Duodenal mucosa (tissue), 2 donors: ENCODE results near the gene INPP5D.

Source experiments
- H3K27ac ChIP-seq: one replicate; pipeline ENCODE4 v1.7.0; 2013; ENCODE audit warnings: low read depth, low read length
- H3K27me3 ChIP-seq, 2 donors: one replicate each; pipeline ENCODE4 v1.7.0; 2013; ENCODE audit warnings: low read length in 2 of 2, control low read depth in 1 of 2; ENCODE audit not compliant: insufficient read depth in 2 of 2, control insufficient read depth in 1 of 2
- H3K36me3 ChIP-seq, 2 donors: one replicate each; pipeline ENCODE4 v1.7.0; 2013; ENCODE audit warnings: low read length in 2 of 2, control low read depth in 1 of 2; ENCODE audit not compliant: insufficient read depth in 2 of 2, control insufficient read depth in 1 of 2
- H3K4me1 ChIP-seq, 2 donors: one replicate each; pipeline ENCODE4 v1.7.0; 2013; ENCODE audit warnings: low read length in 2 of 2, control low read depth in 1 of 2; ENCODE audit not compliant: insufficient read depth in 2 of 2, control insufficient read depth in 1 of 2
- H3K4me3 ChIP-seq, 2 donors: one replicate each; pipeline ENCODE4 v1.7.0; 2013; ENCODE audit warnings: low read length in 2 of 2, low read depth in 1 of 2
- H3K9ac ChIP-seq, 2 donors: one replicate each; pipeline ENCODE4 v1.7.0; 2013; ENCODE audit warnings: low read length in 2 of 2, low read depth in 1 of 2
- H3K9me3 ChIP-seq, 2 donors: one replicate each; pipeline ENCODE4 v1.7.0; 2013; ENCODE audit warnings: low read length in 2 of 2, control low read depth in 1 of 2; ENCODE audit not compliant: control insufficient read depth in 1 of 2

The INPP5D gene

DNA sequence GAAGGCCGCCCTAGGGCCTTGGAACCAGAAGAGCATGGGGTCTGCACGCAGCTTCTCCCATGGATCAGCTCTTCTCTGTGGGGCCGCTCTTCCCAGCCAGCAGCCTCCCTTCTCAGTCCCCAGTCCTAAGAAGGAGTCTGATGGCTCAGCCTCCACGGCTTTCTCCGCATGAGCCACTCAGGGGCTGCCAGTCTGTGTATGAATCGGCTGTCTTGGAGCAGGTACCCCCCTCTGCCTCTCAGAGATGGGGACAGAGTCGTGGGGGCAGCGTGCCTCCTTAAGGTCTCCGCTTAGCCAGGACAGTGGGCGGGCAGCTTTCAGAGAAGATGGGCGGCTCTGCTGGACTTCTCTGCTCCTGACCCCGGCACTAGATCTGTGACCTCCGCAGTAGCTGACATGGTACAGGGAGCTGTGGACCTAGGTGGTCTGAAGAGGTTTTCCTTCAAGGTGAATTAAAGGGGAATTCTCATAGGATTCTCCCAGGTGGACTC, 21.6 kb downstream of the INPP5D start:
- H3K4me3 ChIP-seq, result no peak overlapping the region
- peak overlapping the region in 1 of 2 donors; percentile 18 for H3K9ac ChIP-seq
- peaks cover 42 to 54% of the 10 kb centered on the region in 2 donors for H3K4me1 ChIP-seq
- peak overlapping the region; percentile 1 for H3K27ac ChIP-seq
- no peaks in the 10 kb centered on the region for H3K36me3 ChIP-seq
- H3K9me3 ChIP-seq, result no peaks in the 10 kb centered on the region
- no peaks in the 10 kb centered on the region for H3K27me3 ChIP-seq

DNA sequence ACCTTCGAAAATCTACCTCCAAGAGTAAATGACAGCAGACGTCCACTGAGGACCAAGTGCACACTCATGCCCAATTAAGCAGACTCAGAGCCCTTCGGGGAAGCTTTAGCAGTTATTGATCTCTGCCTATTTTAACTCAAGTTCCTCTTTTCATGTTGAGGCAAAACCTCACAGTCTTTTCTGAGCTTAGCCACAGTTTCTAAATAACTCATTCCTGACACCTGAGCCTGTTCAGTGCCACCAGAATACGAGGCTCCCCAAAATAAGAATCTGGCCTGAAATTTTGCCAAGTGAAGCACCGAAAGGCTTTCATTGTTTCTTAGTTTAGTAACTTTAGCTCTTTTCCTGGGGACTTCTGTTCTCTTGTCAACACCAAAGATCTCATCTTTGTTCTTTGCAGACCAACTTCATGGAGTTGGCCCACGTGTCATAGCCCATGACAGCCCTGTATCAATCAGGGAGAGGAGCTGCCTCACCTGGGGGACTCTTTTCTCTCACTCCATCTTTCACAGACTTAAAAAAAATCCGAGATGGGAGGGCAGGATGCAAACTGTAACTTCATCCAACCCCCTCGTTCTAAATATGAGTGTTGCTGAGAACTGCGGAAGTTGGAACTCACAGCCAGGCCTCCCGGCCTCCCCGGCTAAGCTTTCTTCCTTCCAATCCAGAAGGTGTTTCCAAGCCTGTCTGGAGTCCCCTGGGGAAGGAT, 22.2 kb downstream of the INPP5D start:
- Histone ChIP-seq H3K27me3 (no peaks in the 10 kb centered on the region), H3K9ac (no peak overlapping the region), H3K4me3 (no peak overlapping the region), H3K4me1 (peaks cover 43 to 54% of the 10 kb centered on the region in 2 donors), H3K9me3 (no peaks in the 10 kb centered on the region), H3K27ac (peak overlapping the region; percentile 1), H3K36me3 (no peaks in the 10 kb centered on the region)

DNA sequence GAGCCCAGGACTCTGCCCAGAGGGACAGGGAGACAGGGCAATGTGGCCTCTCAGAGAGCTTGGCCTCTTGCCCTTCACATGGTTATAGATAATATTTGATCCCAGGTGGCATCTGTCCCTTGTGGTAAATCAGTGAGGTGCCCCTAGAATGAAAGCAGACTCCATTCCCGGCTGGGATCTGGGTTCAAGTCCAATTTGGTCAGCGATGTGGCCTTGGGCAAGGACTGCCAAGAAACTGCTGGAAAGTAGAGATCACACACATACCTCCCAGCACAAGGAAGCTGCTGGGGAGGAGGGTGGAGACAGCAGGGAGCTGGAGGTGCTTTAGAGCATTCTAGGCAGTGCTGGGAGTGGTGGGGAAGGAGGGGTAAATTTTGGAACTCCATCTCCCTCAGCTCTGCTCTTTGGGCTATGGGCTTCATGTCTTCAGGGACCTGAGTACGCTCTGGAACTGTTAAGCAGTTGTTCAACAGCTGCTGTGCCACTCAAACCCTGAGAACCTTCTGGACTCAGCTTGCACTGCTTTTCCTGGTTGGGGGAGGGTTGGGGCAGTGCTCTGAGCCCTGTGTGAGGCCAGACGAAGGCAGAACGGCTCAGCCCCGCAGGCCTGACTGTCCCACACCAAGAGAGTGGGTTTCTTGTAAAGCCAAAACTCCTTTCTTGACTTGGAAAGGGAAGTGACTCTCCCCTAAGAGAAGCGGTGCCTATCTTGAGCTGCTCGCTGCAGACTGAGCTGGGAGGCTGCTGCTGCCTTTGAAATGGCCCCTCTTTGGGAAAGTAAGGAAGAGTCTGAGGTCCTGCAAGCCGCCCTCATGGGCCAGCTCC, 23.0 kb downstream of the INPP5D start:
- Histone ChIP-seq H3K4me1 (peaks cover 43 to 54% of the 10 kb centered on the region in 2 donors), H3K4me3 (no peak overlapping the region), H3K27ac (peak overlapping the region; percentile 53), H3K36me3 (no peaks in the 10 kb centered on the region), H3K9me3 (no peaks in the 10 kb centered on the region), H3K27me3 (no peaks in the 10 kb centered on the region), H3K9ac (peak overlapping the region; percentile 22 to 27)

DNA sequence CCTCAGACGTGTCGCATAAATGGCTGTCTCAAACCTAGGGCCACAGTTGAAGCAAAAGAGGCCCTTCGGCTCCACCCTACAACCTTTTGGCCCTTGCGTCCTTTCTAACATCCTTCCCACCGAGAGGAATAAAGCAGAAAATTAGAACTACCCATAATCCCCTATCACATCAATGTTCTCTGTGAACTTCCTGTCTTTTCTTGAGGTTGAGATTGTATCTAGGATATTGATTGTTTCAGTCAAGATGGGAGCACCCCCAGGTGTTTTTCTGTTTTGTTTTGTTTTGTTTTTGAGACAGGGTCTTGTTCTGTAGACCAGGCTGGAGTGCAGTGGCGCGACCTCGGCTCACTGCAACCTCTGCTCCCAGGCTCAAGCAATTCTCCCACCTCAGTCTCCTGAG, 23.6 kb downstream of the INPP5D start:
- H3K9me3 ChIP-seq, result no peaks in the 10 kb centered on the region
- H3K4me3 ChIP-seq, result no peak overlapping the region
- no peaks in the 10 kb centered on the region for H3K36me3 ChIP-seq
- H3K27me3 ChIP-seq, result no peaks in the 10 kb centered on the region
- peak overlapping the region; percentile 22 to 27 for H3K9ac ChIP-seq
- peaks cover 43 to 54% of the 10 kb centered on the region in 2 donors for H3K4me1 ChIP-seq
- peak overlapping the region; percentile 55 for H3K27ac ChIP-seq

DNA sequence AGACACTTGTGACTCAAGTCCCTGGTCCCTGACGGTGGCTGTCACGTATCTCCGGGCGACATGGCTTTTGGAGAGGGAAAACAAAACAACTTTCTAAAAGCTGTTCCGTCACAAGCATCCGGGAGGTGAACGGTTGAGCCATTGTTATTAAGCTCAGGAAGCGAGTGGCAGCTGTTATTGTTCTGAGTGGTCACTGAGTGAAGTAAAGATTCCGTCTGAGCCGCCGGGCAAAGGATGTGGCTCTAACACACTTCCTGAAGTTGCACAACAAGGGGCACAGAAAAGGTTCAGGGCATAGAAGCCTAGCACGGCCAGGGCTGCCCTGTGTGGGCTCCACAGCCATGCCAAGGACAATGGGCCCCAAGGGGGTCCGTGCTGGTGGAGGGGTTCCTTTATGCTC, 24.3 kb downstream of the INPP5D start:
- Histone ChIP-seq H3K27ac (peak overlapping the region; percentile 55), H3K9me3 (no peaks in the 10 kb centered on the region), H3K27me3 (no peaks in the 10 kb centered on the region), H3K4me3 (peak overlapping the region in 1 of 2 donors; percentile 16), H3K4me1 (peaks cover 43 to 47% of the 10 kb centered on the region in 2 donors), H3K36me3 (no peaks in the 10 kb centered on the region), H3K9ac (no peak overlapping the region)

DNA sequence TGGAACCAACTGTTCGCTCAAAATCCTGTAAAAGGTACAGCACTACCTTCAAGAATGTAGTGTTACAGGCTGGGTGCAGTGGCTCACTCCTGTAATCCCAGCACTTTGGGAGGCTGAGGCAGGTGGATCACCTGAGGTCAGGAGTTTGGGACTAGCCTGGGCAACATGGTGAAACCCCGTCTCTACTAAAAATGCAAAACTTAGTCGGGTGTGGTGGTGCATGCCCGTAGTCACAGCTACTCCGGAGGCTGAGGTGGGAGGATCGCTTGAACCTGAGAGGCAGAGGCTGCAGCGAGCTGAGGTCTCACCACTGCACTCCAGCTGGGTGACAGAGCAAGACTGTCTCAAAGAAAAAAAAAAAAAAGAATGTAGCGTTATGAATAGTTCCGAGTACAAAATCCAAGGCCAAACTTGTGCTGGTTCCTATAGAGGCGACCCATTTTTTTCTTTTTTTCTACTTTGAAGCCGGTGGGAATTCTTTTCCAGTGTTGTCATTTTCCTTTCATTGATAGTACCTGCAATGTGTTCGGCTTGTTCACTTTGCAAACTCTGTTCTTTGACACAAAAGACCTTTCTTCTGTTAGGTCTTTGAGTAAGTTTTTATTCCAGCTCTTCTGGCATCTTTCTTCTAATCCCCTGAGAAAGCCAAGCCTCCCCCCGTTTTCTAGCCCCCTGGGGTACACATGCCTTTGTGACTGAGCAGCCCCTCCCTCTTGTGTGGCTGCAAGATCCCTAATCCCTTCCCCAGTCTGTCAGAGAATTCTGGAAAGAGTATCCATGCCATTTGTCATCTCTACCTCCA, 25.1 kb downstream of the INPP5D start:
- Histone ChIP-seq H3K9me3 (no peaks in the 10 kb centered on the region), H3K27ac (no peak overlapping the region), H3K27me3 (no peaks in the 10 kb centered on the region), H3K9ac (no peak overlapping the region), H3K36me3 (no peaks in the 10 kb centered on the region), H3K4me1 (peaks cover 40 to 42% of the 10 kb centered on the region in 2 donors), H3K4me3 (no peak overlapping the region)

DNA sequence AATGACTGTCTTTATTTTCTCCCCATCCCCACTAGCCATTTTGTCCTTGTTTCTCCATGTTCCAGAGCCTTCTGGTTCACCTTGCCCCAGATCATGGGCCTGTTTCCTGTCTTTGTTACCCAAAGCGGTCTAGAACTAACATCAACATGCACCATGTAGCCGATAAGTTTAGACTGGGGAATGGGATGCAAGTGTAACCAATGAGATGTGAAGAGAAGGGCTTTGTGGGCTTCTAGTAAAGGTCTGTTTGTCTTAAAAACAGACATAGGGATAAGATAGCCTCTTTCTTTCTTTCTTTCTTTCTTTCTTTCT, 25.7 kb downstream of the INPP5D start:
- Histone ChIP-seq H3K36me3 (no peaks in the 10 kb centered on the region), H3K4me1 (peaks cover 35 to 37% of the 10 kb centered on the region in 2 donors), H3K9me3 (no peaks in the 10 kb centered on the region), H3K27ac (no peak overlapping the region), H3K4me3 (no peak overlapping the region), H3K9ac (no peak overlapping the region), H3K27me3 (no peaks in the 10 kb centered on the region)

DNA sequence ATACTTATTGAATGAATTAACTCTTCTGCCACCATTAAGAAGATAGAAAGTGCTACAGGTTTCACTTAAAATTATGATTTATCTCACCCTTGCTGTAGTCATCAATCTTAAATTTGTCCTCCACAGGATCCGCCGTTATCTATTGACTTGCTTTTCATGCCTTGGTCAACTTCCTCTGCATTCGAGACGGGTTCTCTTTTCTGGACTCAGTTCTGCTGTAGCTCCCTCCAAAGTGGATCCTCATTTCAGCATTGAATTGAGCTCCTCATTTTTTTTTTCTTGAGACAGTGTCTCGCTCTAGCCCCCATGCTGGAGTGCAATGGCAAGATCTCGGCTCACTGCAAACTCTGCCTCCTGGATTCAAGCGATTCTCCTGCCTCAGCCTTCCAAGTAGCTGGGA, 27.6 kb downstream of the INPP5D start:
- no peaks in the 10 kb centered on the region for H3K36me3 ChIP-seq
- H3K27me3 ChIP-seq, result no peaks in the 10 kb centered on the region
- no peaks in the 10 kb centered on the region for H3K9me3 ChIP-seq
- no peak overlapping the region for H3K4me3 ChIP-seq
- H3K4me1 ChIP-seq, result peaks cover 18 to 20% of the 10 kb centered on the region in 2 donors
- H3K27ac ChIP-seq, result no peak overlapping the region
- H3K9ac ChIP-seq, result no peak overlapping the region

DNA sequence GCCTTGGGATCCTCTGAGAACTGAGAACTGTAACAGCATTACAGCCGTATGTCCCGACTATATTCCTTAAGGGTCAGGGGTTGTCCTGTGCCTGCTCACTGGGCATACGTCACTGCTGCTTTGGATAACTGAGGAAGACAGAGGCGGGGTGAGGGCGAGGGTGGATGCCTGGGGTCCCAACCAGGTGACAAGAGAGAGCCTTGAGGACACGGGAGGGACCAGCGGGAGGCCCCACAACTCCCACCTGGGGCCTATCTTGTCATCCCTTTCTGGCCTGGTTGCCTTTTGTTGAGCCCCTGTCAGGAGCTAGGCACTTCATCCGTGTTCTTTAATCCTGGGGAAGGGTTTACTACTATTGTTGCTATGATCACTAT, 28.8 kb downstream of the INPP5D start:
- Histone ChIP-seq H3K4me3 (no peak overlapping the region), H3K4me1 (peaks cover 8 to 10% of the 10 kb centered on the region in 2 donors), H3K27ac (no peak overlapping the region), H3K9ac (no peak overlapping the region), H3K27me3 (no peaks in the 10 kb centered on the region), H3K36me3 (no peaks in the 10 kb centered on the region), H3K9me3 (no peaks in the 10 kb centered on the region)

DNA sequence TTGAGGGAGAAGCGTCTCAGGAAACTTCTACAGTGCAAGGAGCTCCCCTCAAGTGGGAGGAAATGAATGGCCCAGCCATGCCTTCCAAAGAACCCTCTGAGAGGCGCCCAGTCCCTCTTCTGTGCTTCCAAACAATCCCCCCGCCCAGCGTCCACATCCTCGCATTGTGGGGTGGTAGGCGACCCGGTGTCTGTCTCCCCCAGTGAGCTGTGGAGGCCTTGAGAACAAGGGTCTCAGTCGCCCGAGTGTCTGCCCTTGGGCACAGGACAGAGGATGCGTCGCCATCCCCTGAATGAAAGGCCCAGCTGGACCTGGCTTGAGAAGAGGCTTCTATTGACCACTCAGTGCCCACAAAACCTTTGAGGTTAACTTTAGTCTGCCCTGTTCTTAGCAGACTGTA, 29.7 kb downstream of the INPP5D start:
- peaks cover 8 to 10% of the 10 kb centered on the region in 2 donors for H3K4me1 ChIP-seq
- no peak overlapping the region for H3K4me3 ChIP-seq
- no peaks in the 10 kb centered on the region for H3K36me3 ChIP-seq
- no peak overlapping the region for H3K27ac ChIP-seq
- no peak overlapping the region for H3K9ac ChIP-seq
- H3K27me3 ChIP-seq, result no peaks in the 10 kb centered on the region
- H3K9me3 ChIP-seq, result no peaks in the 10 kb centered on the region
